HG02642 (cell line): ENCODE measurements around the gene FGFBP1.
"Not testable (repeated sequence)": the region's sequence is repeated elsewhere in the genome, so short reads cannot be mapped to it uniquely, and the experiment has no call there.

Source experiments
- ATAC-seq: cut with Tn5 transposase; IDR thresholded peaks from one replicate; pipeline ENCODE4 v1.9.1; 2021; ENCODE audit warnings: mild to moderate bottlenecking; ENCODE audit not compliant: unreplicated experiment, poor library complexity

FGFBP1 gene

DNA sequence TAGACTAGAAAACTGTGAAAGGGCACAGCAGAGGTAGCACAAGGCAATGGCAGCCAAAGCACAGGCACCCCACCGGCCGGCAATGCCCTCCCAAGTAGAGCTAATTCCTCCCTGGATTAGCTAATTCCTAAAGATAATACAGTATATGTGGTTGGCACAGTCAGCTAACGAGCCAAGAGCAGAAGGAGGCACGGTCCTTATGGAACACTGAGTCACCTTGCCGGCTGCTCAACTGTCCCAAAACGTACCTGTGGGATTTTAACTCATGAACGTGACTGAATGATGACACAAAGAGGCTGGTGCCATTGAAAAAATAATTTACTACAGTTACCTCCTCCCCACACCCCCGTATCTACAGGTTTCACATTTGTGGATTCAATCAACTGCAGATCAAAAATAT, 9.1 kb upstream of the FGFBP1 start:
- no peak for ATAC-seq

DNA sequence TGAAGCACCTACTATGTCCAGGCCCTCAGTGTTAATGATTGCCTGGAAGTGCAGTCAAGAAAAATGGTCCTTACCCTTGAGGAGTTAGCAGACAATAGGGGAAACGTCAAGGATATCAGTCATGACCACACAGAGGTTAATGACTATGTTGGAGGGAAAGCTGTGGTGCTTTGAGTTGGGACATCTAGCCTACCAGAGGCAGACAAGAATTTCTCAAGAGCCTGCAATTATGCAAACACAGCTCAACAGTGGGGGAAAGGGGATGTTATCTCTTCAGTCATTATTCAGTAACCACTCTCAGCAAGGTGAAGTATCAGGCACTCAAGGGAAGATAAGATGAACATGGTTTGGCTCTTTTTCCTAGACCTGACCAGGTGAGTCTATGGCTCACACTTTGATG, 7.0 kb upstream of the FGFBP1 start:
- no peak for ATAC-seq

DNA sequence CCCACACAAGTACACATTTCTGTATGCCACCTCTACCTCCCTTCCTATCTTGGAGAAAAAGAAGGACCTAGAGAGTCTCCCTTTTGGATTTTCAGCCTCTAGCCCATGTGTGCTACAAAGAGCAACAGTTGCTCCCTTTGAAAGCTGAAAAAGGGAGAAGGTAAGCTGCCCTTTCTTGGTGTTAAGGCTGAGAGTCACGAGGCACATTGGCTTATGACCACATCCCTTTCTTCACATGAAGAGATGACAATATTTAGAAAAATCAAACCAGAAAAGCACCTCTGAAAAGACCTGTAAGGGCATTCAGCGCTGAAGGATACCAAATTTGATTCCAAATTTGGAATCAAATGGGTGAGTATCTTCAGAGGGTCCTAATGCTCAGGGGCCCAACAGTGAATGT, 6.4 kb upstream of the FGFBP1 start:
- no peak for ATAC-seq

DNA sequence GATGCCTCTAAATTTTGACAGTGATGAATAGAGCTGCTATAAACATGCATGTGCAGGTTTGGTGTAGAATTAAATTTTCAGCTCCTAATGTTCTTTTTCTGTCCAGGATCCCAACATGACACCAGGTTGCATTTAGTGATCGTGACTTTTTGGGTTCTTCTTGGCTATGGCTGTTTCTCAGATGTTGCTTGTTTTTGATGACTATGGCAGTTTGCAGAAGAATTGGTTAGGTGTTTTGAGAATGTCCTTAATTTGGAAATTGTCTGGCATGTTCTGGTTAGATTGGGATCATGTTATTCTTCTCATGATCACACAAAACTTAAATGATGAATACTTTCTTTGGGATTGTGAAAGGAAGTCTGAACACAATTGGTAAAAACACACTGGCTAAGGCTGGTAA, 3.7 kb upstream of the FGFBP1 start:
- ATAC-seq, result no peak

DNA sequence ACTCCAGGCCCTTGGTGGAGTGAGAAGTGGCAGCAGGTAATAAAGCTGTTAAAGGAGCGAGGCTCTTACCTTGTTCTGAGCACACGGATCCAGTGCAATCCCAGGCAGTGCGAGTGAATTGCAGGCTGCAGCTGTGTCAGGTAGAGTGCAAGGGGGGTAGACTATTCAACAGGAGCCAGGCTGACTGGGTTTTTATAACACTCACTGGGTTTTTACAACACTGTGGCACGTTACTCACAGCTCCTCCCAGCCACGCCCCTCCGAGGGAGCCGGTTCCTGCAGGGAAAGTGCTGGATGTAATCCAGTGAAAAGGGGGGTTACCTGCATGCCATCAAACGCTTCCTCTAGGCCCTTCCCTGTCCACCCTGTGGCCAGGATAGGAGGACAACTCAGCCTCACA, 358 bp downstream of the FGFBP1 start:
- no peak for ATAC-seq

DNA sequence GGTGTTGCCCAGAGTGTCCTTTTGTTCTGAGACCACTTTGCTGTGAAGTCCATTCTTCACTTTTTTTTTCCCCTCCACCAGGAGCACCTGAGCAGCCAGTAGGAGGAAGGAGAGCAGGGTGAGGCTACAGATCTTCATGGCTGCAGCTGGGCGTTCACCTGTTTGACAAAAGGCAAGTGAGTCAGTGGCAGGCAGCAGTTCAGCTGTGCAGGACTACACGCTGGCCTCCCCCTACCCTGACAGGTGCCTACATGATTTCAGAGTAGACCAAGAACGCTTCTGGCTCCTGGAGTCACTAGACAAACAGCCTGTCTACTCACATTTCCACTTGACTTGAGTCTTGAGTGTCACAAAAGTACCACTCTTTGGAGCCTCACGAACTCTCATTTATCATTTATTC, 2.0 kb downstream of the FGFBP1 start:
- no peak for ATAC-seq

DNA sequence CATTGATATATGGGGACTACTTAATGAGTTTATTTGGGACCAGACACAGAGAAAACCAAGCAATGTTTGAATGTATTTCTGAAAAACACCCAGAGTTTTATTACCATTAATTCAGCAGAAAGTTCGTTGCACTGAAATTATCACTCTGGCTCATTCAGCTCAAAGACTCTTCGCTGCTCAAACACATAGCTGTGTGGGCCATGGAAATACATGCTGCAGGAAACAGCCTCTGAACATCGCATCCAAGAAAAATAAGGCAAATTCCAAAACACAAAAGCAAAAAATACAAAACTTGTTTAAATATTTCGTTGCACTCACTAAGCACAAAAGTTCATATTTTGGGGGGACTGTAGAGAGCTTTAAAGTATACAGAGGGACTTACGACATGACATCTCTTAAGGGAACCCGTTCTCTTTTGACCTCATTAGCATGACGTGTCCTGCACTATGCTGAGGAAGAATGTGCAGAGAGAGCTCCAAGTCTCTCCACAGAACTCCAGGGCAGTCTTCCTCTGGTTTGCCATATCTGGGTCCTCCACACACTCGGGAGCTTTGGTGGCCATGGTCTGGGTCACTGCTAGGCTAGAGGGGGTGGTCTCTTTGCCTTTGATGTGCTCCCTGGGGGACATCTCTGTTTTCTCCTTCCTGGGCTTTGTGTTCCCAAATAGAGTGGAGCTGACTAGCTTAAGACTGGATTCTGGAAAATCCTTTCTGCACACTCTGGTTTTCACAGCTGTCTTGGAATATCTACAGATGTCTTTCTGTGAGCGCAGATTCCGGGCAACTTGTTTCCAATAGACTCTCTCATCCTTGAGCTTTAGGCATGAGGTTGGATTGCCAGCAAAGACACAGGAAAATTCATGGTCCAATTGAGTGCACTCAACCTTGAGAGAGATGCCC, 2.8 kb downstream of the FGFBP1 start:
- ATAC-seq, result no peak

DNA sequence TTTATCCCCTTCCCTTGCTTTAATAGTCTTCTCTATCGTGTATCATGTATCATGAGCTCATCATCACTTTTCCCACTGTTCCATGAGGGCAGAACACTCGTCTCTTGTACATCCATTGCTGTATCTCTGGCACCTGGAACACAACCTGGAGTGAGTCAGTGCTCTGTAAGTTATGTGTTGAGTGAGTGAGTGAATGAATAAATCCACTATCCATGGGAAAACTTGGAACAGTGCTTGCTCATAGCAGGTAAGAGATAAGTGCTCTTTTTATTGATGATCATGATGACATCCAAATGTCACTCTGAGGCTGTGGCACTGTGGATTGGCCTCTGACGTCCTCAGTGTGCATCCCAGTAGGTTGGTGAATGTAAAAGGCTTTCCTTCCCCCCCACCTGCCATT, 4.3 kb downstream of the FGFBP1 start:
- ATAC-seq, result no peak

DNA sequence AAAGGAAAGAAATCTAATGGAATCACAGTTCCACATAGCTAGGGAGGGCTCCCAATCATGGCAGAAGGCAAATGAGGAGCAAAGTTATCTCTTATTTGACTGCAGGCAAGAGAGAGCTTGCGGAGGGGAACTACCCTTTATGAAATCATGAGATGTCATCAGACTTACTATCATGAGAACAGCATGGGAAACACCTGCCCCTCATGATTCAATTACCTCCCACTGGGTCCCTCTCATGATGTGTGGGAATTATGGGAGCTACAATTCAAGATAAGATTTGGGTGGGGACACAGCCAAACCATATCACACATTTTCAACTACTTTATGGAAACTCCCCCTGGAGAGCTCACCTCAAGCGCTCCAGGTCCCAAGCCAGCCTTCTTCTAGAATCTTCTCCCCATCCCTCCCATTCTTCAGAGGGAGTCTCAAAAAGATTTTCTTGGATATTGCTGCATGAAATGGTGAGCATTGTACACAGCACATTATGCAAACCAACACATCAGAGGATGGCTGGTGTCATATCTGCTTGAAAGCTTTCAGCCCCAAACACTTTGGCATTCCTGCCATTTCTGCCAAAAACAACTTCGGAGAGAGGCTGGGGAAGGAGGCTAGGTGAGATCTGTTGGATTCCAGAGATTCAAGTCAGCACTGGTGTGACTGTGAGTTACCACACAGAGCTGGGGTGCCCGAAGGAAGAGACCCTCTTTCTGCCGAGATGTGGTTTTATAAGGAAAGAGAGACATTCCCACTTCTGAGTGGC, 6.9 kb downstream of the FGFBP1 start:
- no peak for ATAC-seq

DNA sequence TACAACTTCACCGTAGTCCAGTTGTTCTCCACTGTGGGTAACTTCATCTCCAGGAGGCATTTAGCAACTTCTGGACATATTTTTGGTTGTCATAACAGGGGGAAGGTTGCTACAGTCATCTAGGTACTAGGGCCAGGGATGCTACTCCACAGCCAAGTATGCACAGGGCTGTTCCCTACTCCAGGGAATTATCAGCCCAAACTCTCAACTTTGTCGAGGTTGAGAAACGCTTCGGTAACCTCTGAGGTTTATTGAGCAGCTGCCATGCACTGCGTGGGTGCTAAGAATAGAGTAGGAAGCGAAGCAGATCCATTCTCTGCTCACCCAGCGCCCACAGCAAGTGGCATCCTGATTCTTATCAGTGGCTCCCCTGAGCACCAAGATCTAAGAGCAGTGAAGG, 8.2 kb downstream of the FGFBP1 start:
- ATAC-seq, result peak; percentile 68

DNA sequence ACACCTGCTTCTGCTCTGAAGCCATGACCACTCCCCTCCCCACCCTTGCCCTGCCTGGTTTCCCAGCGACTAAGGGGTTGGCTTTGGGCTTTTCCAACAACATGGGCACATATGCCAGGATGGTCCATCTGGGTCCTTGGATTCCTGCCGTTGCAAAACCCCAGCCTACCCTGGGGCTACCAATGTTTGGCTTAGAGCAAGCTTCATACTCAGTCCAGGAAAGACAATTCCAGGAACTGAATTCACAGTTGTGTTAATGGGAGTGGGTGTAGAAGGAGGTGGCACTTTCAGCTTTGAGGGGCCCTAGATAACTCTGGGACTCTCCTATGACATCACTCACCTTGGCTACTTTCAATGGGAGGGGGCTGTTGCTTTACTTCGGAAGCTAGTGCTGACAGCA, 9.0 kb downstream of the FGFBP1 start:
- ATAC-seq, result no peak

DNA sequence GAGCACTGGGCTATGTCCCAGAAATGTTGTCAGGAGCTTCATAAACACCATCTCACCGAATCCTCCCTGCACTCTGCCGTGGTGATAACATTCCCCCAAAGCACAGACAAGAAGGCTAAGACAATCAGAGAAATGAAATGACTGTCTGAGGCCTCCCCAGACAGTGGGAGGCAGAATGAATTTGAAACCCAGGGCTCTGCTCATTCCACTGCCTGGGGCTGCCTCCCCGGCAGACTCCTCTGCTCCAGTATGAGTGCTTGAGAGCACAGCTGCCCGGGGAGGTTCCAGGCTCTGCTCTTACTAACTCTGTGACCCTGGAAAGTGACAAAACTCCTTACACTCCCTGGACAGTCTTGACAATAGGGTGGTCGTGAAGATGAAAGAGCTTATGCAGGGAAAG, 9.7 kb downstream of the FGFBP1 start:
- ATAC-seq, result no peak

DNA sequence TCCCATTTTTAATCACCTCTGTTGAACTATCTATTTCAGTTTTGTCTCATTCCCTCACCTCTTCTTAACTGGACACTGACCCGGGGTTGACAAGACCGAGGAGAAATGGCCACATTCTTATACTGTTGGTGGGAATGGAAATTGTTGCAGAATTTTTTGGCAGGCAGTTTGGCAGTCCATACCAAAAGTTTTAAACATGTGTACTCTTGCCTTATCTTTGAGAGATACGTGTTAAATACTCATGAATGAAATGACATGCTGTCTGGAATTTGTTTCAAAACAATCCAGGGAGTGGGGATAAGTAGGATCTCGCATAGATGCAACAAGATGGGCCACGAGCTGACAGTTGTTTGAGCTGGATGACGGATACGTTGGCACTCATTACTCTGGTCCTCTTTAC, 12.1 kb downstream of the FGFBP1 start:
- no peak for ATAC-seq

DNA sequence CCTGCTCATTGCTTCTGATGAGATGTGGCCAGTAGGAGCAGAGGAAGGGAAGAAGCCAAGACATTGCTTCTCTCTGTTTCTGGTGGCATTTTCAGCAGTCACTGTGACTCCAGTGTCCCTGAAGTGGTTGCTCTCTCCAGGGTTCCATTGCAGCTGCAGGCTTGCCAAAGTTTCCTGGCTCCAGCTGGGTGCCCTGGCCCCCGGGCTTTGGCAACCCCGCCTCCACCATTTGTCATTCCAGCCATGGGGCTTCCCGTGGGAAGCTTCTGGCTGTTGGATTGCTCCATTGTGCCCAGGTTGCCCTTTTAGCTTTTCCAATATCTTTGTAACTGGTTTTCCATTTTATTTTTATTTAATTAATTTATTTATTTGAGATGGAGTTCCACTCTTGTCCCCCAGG, 12.7 kb downstream of the FGFBP1 start:
- ATAC-seq, result no peak

DNA sequence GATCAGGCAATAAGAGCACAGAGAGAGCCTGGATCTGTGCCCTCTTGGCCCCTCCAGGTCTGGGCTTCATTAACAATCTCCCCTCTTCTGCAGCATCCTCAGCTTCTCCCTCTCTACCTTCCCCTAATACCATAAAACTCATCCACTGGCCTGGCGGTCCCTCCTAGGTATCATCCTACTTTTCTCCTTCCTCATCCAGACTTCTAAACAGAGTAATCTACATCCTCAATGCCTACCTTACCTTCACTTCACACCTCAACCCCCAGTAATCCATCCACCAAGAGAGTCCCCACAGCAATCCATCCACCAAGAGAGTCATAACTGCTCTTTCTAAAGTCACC, 17.0 kb downstream of the FGFBP1 start:
- no peak for ATAC-seq

DNA sequence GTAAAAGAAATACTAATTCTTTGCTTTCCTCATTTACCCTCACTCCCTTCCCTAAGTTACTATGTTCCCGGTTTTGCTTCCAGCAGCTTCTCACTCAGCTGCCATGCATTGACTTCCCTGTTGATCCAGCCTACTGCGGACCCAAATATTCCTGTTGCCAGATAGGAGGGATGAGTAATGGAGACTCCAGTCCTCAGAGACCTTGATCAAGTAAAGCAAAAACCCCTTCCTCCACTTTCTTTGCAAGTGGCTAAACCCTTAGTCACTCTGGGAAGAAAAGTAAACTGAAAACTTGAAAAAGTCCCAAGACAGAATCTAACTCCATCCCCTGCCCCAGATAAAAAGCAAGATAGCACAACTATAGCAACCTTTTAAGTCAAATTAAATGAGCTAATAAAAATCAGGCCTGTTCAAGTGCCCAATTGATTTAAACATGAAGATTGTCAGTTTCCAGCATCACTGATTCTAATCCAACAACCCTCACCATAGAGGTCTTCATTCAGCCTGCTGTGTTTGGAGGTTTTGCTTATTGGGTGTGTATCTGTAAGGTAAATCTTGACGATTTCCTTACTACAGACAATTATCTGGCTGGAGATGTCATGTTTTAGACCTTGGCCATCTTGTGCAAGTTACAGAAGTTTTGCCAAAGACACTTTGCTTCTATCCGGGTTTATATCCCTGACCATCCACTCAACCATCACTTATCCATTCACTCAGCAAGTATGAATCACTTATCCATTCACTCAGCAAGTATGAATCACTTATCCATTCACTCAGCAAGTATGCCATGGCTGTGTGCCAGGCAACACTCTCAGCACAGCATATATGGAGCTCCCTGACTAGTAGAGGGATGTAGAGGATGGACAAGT, 17.6 kb downstream of the FGFBP1 start:
- no peak for ATAC-seq

DNA sequence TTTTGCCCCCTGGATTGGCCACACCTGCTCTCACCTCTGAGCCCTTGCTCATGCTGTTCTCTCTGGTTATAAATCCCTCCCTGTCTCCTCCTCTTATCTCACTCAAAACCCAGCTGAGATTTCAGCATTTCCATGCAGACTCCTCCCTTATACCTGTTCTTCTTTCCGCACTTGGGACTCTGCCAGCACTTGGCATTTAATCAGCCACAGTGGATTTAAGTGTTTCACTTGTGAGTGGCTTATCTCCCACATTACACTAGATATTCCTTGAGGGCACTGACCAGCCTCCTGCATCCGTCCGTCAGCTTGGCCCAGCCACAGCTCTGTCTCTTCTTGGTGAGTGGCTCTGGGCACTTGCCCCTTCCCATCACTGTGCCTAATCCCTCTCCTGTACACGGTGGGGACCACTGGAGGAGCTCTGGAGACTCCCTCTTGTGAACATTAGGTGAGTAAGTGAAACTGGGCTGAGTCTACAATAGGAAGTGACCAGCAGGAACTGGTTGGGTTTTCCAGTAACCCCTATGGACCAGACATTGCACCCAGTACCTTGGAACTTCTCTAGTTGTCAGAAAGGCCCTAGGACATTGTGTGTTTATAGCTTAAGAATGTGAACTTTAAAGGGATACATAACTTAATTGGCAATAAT, 19.9 kb downstream of the FGFBP1 start:
- no peak for ATAC-seq

DNA sequence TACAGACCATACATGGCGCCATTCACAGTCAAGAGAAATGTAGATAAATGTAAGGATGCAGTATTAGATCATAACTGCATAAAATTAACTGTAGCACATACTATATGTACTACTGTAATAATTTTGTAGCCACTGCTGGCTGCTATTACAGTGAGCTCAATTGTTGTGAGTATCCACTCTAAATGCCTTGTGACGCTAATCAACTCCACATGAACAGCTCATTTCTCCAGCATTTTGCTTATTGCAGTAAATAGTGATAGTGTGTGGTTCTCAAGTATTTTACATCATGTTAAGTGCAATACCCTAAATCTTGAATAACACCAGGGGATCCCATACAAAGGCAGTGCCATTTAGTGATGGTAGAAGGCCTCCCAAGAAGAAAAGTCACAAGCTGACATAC, 21.2 kb downstream of the FGFBP1 start:
- ATAC-seq, result no peak

DNA sequence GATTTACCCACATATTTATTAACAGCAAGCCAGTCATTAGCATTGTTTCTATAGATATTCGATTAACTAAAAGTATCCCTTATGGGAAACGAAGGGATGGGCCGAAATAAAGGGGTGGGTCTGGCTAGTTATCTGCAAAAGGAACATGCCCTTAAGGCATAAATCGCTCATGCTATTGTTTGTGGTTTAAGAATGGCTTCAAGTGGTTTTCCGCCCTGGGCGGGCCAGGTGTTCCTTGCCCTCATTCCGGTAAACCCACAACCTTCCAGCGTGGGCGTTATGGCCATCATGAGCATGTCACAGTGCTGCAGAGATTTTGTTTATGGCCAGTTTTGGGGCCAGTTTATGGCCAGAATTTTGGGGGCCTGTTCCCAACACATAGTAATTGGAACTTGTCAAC, 22.2 kb downstream of the FGFBP1 start:
- ATAC-seq, result not testable (repeated sequence)

DNA sequence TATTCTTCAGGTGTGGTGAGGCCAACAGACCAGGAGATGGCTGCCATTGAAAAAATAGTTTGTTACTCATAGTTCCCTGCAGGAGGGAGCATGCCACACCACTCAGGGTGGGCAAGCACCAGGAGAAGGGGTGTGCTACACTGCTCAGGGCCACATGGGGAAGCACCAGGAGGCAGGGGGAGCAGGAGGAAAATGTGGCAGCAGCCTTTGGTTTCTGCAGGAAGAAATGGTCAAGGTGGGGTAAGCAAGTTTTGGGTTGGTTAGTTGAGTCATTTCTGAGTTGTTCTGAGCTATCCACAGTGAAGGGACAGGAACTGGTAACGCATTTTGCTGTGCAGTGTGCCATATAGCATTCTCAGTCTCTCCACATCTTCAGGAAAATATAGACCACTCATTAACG, 23.8 kb downstream of the FGFBP1 start:
- ATAC-seq, result no peak
